ENCODE data around the gene SEMA5B. TPM values are rescaled to one million over a fixed set of nuclear protein-coding genes. Genes with fewer than 3 reads are reported as not detected.

Gene SEMA5B
- total RNA-seq, 2 experiments from 2014 or later = 0.13 to 2.3 TPM

- CTCF ChIA-PET (ENCODE audit: unreplicated experiment) = no interaction called here
- DNase-seq (ENCODE audit: low spot score) = no peak
- Histone ChIP-seq H3K27ac (ENCODE audit: low read depth, low read length, poor library complexity, severe bottlenecking) (no peak overlapping the region), H4K20me1 (ENCODE audit: insufficient read depth, low read length) (no peaks in the 10 kb centered on the region), H3K9me2 (ENCODE audit: insufficient read depth, low read length) (no peaks in the 10 kb centered on the region), H3K4me1 (ENCODE audit: insufficient read depth, low read length, poor library complexity, severe bottlenecking) (no peaks in the 10 kb centered on the region), H3K9me3 (ENCODE audit: low read length) (no peaks in the 10 kb centered on the region), H3K36me3 (ENCODE audit: insufficient read depth, low read length) (no peaks in the 10 kb centered on the region), H3K4me3 (ENCODE audit: low read depth, low read length, poor library complexity, severe bottlenecking) (no peak overlapping the region), H2AFZ (ENCODE audit: low read length) (no peak overlapping the region), H3K79me2 (ENCODE audit: insufficient read depth, low read depth, low read length) (no peaks in the 10 kb centered on the region), H3K4me2 (ENCODE audit: low read length) (no peak overlapping the region)
- no TSS peak for BruUV-seq (replicated peaks)
- POLR2A ChIA-PET = no interaction called here
- TF ChIP-seq, protein P1, sequence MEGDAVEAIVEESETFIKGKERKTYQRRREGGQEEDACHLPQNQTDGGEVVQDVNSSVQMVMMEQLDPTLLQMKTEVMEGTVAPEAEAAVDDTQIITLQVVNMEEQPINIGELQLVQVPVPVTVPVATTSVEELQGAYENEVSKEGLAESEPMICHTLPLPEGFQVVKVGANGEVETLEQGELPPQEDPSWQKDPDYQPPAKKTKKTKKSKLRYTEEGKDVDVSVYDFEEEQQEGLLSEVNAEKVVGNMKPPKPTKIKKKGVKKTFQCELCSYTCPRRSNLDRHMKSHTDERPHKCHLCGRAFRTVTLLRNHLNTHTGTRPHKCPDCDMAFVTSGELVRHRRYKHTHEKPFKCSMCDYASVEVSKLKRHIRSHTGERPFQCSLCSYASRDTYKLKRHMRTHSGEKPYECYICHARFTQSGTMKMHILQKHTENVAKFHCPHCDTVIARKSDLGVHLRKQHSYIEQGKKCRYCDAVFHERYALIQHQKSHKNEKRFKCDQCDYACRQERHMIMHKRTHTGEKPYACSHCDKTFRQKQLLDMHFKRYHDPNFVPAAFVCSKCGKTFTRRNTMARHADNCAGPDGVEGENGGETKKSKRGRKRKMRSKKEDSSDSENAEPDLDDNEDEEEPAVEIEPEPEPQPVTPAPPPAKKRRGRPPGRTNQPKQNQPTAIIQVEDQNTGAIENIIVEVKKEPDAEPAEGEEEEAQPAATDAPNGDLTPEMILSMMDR (conservative IDR thresholded peaks at IDR 0.05; ENCODE audit: low read length) = no peak
- no peak for TF ChIP-seq EZH2phosphoT487 (IDR thresholded peaks at IDR 0.05; ENCODE audit: borderline replicate concordance, low read depth, low read length)
- intact Hi-C loops (cut with micrococcal nuclease; ENCODE audit: unreplicated experiment) = no loop called here
Measured at GRCh38 chr3:122930063-122930997, 97.2 kb downstream of the SEMA5B start.

DNA sequence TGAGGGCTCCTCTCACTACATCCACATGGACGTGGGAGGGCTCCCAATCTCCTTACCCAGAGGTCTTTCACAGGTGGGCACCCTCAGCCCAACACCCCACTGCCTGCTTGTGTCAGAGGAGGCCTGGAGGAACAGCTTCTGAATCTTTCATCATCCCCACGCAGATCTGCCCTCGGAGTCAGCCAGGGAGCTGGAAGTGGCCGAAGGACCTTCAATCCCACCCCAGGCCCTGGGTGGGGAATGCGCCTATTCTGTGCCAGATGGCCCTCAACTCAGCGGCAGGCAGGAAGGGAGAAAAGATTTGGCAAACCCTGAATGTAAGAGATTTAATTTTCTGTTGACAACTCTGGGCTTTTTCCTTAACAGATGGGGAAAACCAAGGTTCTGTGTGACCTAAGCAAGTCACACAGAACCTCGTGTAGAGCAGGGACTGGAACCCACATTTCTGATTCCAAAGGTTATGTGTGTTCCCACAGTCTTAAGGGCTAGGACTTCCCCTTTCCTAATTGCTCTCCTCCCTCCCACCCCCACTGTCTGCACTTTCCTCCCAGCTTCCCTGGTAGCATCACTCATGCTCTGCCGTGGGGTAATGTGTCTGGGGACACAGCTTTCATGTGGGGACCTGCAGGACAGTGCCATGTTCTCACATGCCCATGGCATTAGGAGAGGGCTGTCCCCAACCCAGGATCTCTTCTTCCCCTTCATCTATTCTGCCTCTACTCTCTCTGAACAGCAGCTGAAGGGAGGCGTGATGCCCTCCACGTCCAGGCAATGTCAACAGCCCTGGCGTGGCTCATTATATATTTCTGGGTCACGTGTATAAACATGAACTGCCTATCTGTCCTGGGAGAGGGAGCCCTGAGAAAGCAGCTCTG is 98.1 kb downstream of the SEMA5B start:
- no peak overlapping the region for H3K4me2 ChIP-seq (ENCODE audit: low read length)
- H3K79me2 ChIP-seq (ENCODE audit: insufficient read depth, low read depth, low read length) = no peaks in the 10 kb centered on the region
- H3K27ac ChIP-seq (ENCODE audit: low read depth, low read length, poor library complexity, severe bottlenecking) = no peak overlapping the region
- POLR2A ChIA-PET = no interaction called here
- no peak overlapping the region for H2AFZ ChIP-seq (ENCODE audit: low read length)
- no peaks in the 10 kb centered on the region for H4K20me1 ChIP-seq (ENCODE audit: insufficient read depth, low read length)
- H3K9me2 ChIP-seq (ENCODE audit: insufficient read depth, low read length) = no peaks in the 10 kb centered on the region
- no peaks in the 10 kb centered on the region for H3K36me3 ChIP-seq (ENCODE audit: insufficient read depth, low read length)
- CTCF ChIA-PET (ENCODE audit: unreplicated experiment) = no interaction called here
- H3K4me3 ChIP-seq (ENCODE audit: low read depth, low read length, poor library complexity, severe bottlenecking) = no peak overlapping the region
- no peaks in the 10 kb centered on the region for H3K4me1 ChIP-seq (ENCODE audit: insufficient read depth, low read length, poor library complexity, severe bottlenecking)
- no peak for TF ChIP-seq EZH2phosphoT487 (IDR thresholded peaks at IDR 0.05; ENCODE audit: borderline replicate concordance, low read depth, low read length)
- TF ChIP-seq, protein P1 (conservative IDR thresholded peaks at IDR 0.05; ENCODE audit: low read length) = no peak
- no peaks in the 10 kb centered on the region for H3K9me3 ChIP-seq (ENCODE audit: low read length)
- intact Hi-C loops (cut with micrococcal nuclease; ENCODE audit: unreplicated experiment) = no loop called here
- BruUV-seq (replicated peaks) = no TSS peak
- DNase-seq (ENCODE audit: low spot score) = no peak
